Activated CD8-positive, alpha-beta T cell treated with anti-CD3 and anti-CD28 coated beads, Interleukin-2, amount 10 ng/mL, durations not matched to agents 7 days and 5 days (primary cell): ENCODE results near the gene SPARC. TPM values are rescaled to one million over a fixed set of nuclear protein-coding genes. Genes with fewer than 3 reads are reported as not detected.

Experiments
- ATAC-seq: fragments of 150-1000 bp; cut with Tn5 transposase; one replicate; pipeline ENCODE4 v1.10.0; 2021; ENCODE audit warnings: moderate library complexity
- CTCF ChIA-PET: fragments of 350-600 bp; sonication (Branson Sonifier 250); formaldehyde crosslinking; loops from one replicate; lab custom pipeline; 2021; ENCODE audit warnings: antibody characterized with exemption; lab: Charles Lee
- POLR2A ChIA-PET: fragments of 350-600 bp; sonication (Branson Sonifier 250); formaldehyde crosslinking; loops from one replicate; lab custom pipeline; 2021; ENCODE audit warnings: antibody characterized with exemption; lab: Charles Lee
- DNase-seq: peaks from one replicate; pipeline ENCODE4 v3.0.0-alpha.2; 2020
- H3K27ac Mint-ChIP-seq: one replicate; pipeline ENCODE4 v1.8.0; 2021; ENCODE audit warnings: mild to moderate bottlenecking, mixed read lengths
- H3K27me3 Mint-ChIP-seq: one replicate; pipeline ENCODE4 v1.8.0; 2021; ENCODE audit warnings: low read depth, mixed read lengths
- H3K36me3 Mint-ChIP-seq: one replicate; pipeline ENCODE4 v1.8.0; 2021; ENCODE audit warnings: low read depth, mixed read lengths
- H3K4me1 Mint-ChIP-seq: one replicate; pipeline ENCODE4 v1.8.0; 2021; ENCODE audit warnings: low read depth, mixed read lengths
- H3K4me3 Mint-ChIP-seq: one replicate; pipeline ENCODE4 v1.8.0; 2021; ENCODE audit warnings: mild to moderate bottlenecking, mixed read lengths
- H3K9me3 Mint-ChIP-seq: one replicate; pipeline ENCODE4 v1.8.0; 2022; ENCODE audit warnings: mixed read lengths; ENCODE audit not compliant: insufficient read depth
- total RNA-seq, 2 experiments: library from RNA; stranded (reverse); gene quantifications; one replicate each; pipeline ENCODE4 v1.2.3, GENCODE V29; 2021

SPARC gene
- total RNA-seq, 2 experiments from 2014 or later, result not detected

DNA sequence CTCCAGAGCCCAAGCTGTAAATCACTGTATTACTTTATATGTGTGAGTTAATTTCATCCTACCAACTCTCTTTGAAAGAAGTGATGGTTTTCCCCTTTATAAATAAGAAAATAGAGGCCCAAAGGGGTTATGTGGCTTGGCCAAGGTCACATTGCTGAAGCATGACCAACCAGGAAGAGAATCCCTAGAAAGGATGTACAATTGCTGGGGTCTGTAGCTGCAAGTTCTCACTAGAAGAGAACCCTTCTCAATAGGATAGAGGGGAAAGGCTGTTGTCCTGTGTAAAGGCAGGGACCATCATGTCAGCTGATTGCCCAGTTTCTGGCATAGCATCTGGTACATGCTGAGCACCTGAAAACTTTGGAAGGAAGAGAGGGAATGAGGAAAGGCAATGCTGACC is 56.6 kb downstream of the SPARC start:
- no peaks in the 10 kb centered on the region for H3K4me1 Mint-ChIP-seq
- CTCF ChIA-PET, result interaction anchor here (1.3 kb wide), 1 partner anchor 9 kb away, joined by 3 read pairs; no protein-coding TSS in a partner anchor
- POLR2A ChIA-PET, result no interaction called here
- H3K27me3 Mint-ChIP-seq, result no peaks in the 10 kb centered on the region
- H3K9me3 Mint-ChIP-seq, result no peaks in the 10 kb centered on the region
- no peaks in the 10 kb centered on the region for H3K36me3 Mint-ChIP-seq
- no peak overlapping the region for H3K27ac Mint-ChIP-seq
- no peak for DNase-seq
- no peak for ATAC-seq
- H3K4me3 Mint-ChIP-seq, result no peak overlapping the region

DNA sequence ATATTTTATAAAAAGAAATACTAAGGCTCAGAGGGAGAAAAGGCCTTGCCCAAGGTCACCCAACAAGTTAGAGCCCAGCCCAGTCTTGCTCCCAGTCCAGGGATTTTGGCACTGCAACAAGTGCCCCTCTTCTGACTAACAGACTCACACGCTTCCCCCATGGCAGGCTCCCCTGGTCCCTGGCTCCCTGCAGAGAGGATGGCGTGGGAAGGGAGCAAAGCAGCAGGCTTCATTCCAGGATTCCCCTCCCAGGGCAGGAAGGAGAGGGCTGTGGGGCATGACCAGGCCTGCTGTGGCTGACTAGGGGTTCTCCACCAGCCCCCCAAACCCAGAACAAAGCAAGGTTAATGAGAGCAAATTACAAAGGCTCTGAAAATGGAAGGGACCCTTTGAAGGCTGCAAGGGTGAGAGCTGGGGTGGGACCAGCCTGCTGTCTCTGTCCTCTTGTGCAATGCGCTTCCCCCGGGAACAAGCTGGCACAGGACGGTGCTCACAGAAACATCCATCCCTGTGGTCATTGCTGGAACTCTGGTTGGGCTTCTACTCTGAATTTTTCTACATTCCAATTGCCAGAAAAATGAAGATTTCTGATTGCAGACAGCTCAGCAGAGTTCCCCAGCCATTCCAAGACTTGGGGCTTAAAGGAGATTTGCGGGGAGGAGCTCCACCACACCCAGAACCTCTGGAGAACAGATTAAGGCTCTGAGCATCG is 58.4 kb downstream of the SPARC start:
- Mint-ChIP-seq H3K4me1 (no peaks in the 10 kb centered on the region), H3K27me3 (no peaks in the 10 kb centered on the region), H3K36me3 (no peaks in the 10 kb centered on the region), H3K4me3 (no peak overlapping the region), H3K27ac (no peak overlapping the region), H3K9me3 (no peaks in the 10 kb centered on the region)
- CTCF ChIA-PET, result no interaction called here
- no peak for DNase-seq
- POLR2A ChIA-PET, result no interaction called here
- no peak for ATAC-seq

DNA sequence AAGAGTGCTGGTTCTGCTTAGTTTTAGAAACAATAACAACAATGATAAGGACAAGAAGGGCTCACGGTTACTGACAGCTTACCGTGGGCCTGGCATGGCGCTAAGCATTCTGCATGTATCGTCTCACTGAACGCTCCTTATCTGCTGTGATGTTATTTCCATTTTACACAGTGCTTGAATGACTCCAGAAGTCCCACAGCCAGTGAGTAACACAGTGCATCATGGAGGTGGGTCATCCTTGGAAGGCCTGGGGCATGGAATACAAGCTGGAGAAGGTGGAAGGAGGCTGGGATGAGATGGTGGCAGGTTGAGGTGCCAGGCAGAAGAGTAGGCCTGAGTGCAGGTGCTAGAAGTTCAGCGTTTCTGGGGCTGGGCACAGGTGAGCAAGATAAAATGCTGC is 59.1 kb downstream of the SPARC start:
- no peaks in the 10 kb centered on the region for H3K27me3 Mint-ChIP-seq
- DNase-seq (no peak), ATAC-seq (no peak)
- no peaks in the 10 kb centered on the region for H3K36me3 Mint-ChIP-seq
- H3K9me3 Mint-ChIP-seq, result no peaks in the 10 kb centered on the region
- H3K4me3 Mint-ChIP-seq, result no peak overlapping the region
- ChIA-PET CTCF (no interaction called here), POLR2A (no interaction called here)
- H3K27ac Mint-ChIP-seq, result no peak overlapping the region
- H3K4me1 Mint-ChIP-seq, result no peaks in the 10 kb centered on the region

DNA sequence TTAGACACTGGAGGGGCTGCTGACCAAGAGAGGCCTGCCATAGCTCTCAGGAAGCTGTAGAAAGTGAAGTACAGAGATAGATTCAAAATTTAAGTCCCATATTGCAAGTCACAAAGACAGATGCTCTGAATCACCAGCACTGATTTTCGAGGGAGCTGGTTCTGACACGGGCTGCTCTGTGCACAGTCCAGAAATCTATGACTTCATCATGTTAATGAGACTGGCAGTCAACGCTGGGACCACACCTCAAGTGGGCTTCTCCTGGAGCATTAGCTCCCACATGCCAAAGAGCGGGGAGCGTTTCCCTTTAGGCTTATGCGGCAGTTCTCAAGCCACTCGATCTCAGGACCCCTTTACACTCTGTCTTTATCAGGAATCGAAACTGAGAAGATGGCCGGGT is 61.4 kb downstream of the SPARC start:
- H3K4me1 Mint-ChIP-seq, result no peaks in the 10 kb centered on the region
- no peaks in the 10 kb centered on the region for H3K36me3 Mint-ChIP-seq
- DNase-seq (no peak), ATAC-seq (no peak)
- no peaks in the 10 kb centered on the region for H3K27me3 Mint-ChIP-seq
- H3K27ac Mint-ChIP-seq, result no peak overlapping the region
- ChIA-PET CTCF (interaction anchor here (1.2 kb wide), 1 partner anchor 26 kb away, joined by 3 read pairs; no protein-coding TSS in a partner anchor), POLR2A (no interaction called here)
- no peak overlapping the region for H3K4me3 Mint-ChIP-seq
- no peaks in the 10 kb centered on the region for H3K9me3 Mint-ChIP-seq

DNA sequence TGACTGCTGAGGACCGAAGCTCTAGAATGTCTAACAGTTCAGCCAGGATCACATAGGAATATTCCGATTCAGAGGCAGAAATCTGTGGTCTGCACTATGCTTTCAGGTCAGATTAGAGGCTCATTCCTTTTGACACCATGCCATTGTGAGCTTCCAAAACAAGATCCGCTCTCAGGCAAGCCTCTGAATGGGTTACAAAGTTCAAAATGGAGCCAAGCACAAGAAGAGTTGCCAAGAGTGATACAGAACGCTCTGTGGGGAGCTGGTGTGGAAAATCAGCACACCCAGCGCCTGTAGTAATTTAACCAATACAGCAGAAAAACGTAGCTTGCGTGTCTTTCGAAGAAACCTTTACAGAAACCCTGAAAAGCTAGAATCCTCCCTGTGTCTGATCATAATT is 62.2 kb downstream of the SPARC start:
- ChIA-PET POLR2A (no interaction called here), CTCF (interaction anchor here (1.2 kb wide), 1 partner anchor 27 kb away, joined by 3 read pairs; no protein-coding TSS in a partner anchor)
- Mint-ChIP-seq H3K27ac (no peak overlapping the region), H3K9me3 (no peaks in the 10 kb centered on the region), H3K4me1 (no peaks in the 10 kb centered on the region), H3K36me3 (no peaks in the 10 kb centered on the region), H3K27me3 (no peaks in the 10 kb centered on the region), H3K4me3 (no peak overlapping the region)
- DNase-seq (no peak), ATAC-seq (no peak)

DNA sequence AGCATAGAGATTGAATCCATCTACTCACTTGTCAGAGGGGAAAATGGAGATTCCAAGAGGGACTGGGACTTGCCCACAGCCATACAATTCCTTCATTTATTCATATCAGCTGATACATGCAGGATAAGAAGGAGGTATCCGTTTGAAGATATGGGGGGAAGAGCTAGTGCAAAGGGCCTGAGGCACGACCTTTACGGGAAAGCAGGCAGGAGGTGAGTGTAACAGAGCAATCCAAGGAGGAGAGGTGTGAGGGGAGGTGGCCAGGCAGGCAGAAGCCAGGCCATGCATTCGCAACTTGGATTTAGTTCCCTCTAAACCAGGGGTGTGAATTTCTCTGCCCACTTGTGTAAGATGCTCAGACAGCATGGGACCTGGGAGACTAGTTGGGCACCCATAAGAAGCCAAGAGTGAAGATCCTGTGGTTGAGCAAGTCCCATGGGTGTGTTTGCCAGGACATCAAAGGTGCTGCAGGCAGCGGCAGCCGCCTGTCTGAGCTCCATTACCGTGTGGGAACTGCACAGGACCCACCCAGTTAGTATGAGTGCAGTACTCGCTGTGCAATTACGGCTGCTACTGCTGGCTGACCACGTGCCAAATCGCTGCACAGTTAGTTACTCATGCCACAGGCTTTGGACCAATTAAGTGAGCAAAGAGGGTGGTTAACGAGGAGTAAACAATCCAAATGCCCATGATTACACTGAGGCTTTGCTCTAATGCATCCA is 64.2 kb downstream of the SPARC start:
- CTCF ChIA-PET, result no interaction called here
- POLR2A ChIA-PET, result no interaction called here
- H3K27ac Mint-ChIP-seq, result no peak overlapping the region

DNA sequence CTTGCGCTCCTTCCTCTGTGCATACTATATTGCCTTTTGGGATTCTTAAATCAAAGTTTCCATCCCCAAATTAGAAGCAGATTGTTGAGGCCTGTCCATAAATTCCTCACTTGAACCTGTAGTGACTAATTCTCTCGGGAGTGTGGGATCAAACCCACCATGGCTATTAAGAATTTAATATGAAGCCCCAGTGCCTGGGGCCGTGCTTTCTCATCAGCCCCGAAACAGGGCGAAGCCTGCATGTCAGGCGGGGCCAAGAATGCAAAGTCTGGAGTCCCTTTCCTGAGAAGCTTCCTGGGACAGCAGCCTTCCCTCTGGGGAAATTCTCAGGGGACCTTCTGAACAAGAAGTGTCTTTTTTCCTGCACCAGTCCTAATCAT is 66.3 kb downstream of the SPARC start:
- no peak overlapping the region for H3K4me3 Mint-ChIP-seq
- no peak for ATAC-seq
- ChIA-PET CTCF (no interaction called here), POLR2A (no interaction called here)
- no peak for DNase-seq
- H3K27me3 Mint-ChIP-seq, result peaks cover 3% of the 10 kb centered on the region
- no peaks in the 10 kb centered on the region for H3K9me3 Mint-ChIP-seq
- H3K36me3 Mint-ChIP-seq, result no peaks in the 10 kb centered on the region
- H3K4me1 Mint-ChIP-seq, result no peaks in the 10 kb centered on the region
- no peak overlapping the region for H3K27ac Mint-ChIP-seq

More for the DNA sequence above, 64.2 kb downstream of the SPARC start:
- Mint-ChIP-seq H3K4me3 (no peak overlapping the region), H3K27me3 (no peaks in the 10 kb centered on the region), H3K4me1 (no peaks in the 10 kb centered on the region), H3K36me3 (no peaks in the 10 kb centered on the region), H3K9me3 (no peaks in the 10 kb centered on the region)
- no peak for ATAC-seq
- DNase-seq, result no peak

DNA sequence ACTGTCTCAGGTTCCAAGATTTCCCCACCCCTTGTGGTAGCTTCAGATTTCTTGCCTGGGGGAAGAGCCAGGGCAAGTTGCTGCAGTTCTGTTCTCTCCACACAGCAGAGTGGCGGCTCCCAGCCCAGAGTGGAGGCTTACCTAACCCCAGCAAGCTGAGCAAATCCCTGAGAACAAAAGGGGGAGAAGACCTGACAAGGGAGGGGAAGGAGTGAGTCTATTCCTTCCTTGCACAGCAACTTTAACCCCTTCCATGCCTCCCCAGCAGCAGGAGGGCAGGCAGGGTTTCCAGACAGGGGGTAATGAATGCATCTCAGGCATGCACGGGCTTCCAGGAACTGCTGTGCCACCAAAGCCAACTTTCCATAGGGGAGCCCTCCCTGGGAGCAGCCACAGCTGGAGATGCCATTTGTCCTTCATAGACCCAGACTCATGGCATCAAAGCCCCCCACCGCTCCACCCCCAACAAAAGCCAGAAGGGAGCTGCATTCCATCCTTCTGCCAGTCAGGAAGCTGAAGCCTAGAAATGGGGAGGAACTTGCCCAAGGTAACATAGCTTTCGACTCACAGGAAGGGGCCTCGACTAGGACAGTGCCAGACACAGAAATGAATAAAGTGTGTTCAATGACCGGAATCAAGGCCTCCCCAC is 66.8 kb downstream of the SPARC start:
- ChIA-PET POLR2A (no interaction called here), CTCF (no interaction called here)
- ATAC-seq (no peak), DNase-seq (no peak)
- H3K4me3 Mint-ChIP-seq, result no peak overlapping the region
- no peaks in the 10 kb centered on the region for H3K36me3 Mint-ChIP-seq
- H3K4me1 Mint-ChIP-seq, result no peaks in the 10 kb centered on the region
- H3K27ac Mint-ChIP-seq, result no peak overlapping the region
- H3K9me3 Mint-ChIP-seq, result no peaks in the 10 kb centered on the region
- peaks cover 3% of the 10 kb centered on the region for H3K27me3 Mint-ChIP-seq

DNA sequence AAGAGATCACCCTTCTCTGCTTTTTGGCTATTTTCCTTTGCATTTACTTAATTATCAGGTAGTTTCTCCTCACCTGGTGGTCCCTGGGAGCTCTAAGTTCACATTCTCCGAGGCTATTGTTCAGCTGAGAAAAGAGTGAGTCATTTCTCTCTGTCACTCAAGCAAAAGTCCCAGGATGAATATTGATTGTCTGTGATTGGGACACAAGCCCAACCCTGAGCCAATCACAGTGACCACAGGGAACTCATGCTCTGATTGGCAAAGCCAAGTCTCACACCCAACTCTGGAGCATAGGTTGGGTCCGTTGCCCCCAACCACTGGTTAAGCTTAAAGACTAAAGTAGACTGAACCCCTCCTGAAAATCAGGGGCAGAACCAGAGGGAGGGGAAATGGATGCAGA is 67.8 kb downstream of the SPARC start:
- no peaks in the 10 kb centered on the region for H3K36me3 Mint-ChIP-seq
- ChIA-PET CTCF (no interaction called here), POLR2A (no interaction called here)
- ATAC-seq (no peak), DNase-seq (no peak)
- no peak overlapping the region for H3K4me3 Mint-ChIP-seq
- H3K9me3 Mint-ChIP-seq, result no peaks in the 10 kb centered on the region
- H3K27ac Mint-ChIP-seq, result no peak overlapping the region
- H3K4me1 Mint-ChIP-seq, result no peaks in the 10 kb centered on the region
- H3K27me3 Mint-ChIP-seq, result peaks cover 3% of the 10 kb centered on the region

DNA sequence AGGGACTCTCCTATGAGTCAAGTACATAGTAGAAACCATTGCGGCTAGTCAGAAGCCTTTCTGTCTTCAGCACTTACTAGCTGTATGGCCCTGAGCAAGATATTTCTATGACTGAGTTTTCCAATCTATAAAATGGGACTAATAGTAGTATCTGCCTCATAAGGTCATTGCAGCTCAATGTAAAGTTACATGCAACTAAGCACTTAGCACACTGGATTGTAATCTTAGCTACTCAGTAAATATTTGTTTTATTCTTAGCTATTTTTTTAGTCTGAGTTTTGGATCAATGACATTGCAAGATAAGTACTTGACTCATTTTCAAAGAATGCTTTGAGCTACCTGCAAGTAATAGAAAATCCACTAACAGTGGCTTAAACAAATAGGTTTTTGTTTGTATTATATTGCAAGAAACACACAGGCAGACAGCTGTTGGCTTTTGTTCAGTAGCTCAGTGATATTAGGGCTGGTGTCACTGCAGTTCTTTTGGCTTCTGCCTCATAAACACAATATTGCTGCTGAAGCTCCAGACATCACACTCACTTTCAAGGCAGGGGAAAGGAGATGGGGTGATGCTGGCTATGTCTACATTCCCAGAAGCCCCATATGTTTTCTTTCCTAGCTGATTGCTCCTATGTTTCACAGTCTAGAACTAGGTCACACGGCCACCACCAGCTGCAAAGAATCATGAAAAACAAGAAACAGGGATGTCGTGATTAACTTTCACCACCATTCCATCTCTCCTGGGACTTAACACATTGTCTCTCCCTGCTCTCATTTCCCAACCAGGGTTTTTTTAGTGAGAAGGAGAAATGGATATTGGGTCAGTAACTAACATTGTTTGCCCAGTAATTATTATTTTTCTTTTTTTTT is 68.6 kb downstream of the SPARC start:
- CTCF ChIA-PET, result no interaction called here

DNA sequence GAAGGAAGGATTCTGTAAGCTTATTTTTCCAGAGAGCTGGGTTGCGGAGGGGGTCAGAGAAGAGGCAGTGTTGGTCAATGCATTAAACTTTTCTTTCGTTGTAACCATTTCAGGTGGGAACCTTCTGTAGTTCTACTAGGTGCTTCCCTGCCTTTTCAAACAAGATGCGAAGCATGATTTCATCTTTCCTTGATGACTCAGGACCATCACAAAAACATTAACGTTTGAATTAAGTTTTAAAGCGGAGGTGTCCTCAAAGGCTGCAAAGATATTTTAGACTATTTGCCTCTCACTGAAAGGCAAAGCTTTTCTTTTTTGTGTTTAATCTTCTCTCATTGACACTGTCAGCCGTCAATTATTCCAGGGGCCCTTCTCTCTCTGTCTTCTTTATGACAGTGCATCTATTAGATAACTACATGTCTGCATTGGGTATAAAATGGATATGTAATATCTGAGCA is 69.3 kb downstream of the SPARC start:
- POLR2A ChIA-PET, result interaction anchor here (0.8 kb wide), 1 partner anchor 14 kb away, joined by 3 read pairs; no protein-coding TSS in a partner anchor
- H3K4me3 Mint-ChIP-seq, result no peak overlapping the region
- H3K4me1 Mint-ChIP-seq, result peaks cover 10% of the 10 kb centered on the region

More for the DNA sequence above, 68.6 kb downstream of the SPARC start:
- no peak overlapping the region for H3K27ac Mint-ChIP-seq
- POLR2A ChIA-PET, result interaction anchor here (0.8 kb wide), 1 partner anchor 14 kb away, joined by 3 read pairs; no protein-coding TSS in a partner anchor
- H3K4me3 Mint-ChIP-seq, result no peak overlapping the region
- DNase-seq (no peak), ATAC-seq (no peak)
- peaks cover 4% of the 10 kb centered on the region for H3K4me1 Mint-ChIP-seq
- no peaks in the 10 kb centered on the region for H3K9me3 Mint-ChIP-seq
- no peaks in the 10 kb centered on the region for H3K36me3 Mint-ChIP-seq
- peaks cover 3% of the 10 kb centered on the region for H3K27me3 Mint-ChIP-seq

More for the DNA sequence above, 69.3 kb downstream of the SPARC start:
- Mint-ChIP-seq H3K36me3 (no peaks in the 10 kb centered on the region), H3K27me3 (peaks cover 4% of the 10 kb centered on the region), H3K27ac (no peak overlapping the region), H3K9me3 (no peaks in the 10 kb centered on the region)
- no peak for DNase-seq
- CTCF ChIA-PET, result no interaction called here
- no peak for ATAC-seq
